GM19324 (cell line): ENCODE results near the gene CASP1.
"Not testable (repeated sequence)": the region's sequence is repeated elsewhere in the genome, so short reads cannot be mapped to it uniquely, and the experiment has no call there.

Source experiments
- ATAC-seq: cut with Tn5 transposase; IDR thresholded peaks from one replicate; pipeline ENCODE4 v1.9.1; 2021; ENCODE audit warnings: mild to moderate bottlenecking, moderate library complexity; ENCODE audit not compliant: unreplicated experiment, low FRiP score

CASP1 gene

GRCh38 chr11:105034813-105035620 lies at the start of gene CASP1:
Gene CASP1, minus strand, starts transcription at chr11:105035144. Its CDS starts 31 bp downstream, at chr11:105035113.
- peak; percentile 95 for ATAC-seq

- ATAC-seq: no peak
Observed at GRCh38 chr11:105081412-105082150, 46.6 kb upstream of the CASP1 start.

- not testable (repeated sequence) for ATAC-seq
Observed at GRCh38 chr11:105080171-105080906, 45.4 kb upstream of the CASP1 start.

GRCh38 chr11:105078283-105078682 lies 43.3 kb upstream of the CASP1 start:
- ATAC-seq: no peak

- ATAC-seq: not testable (repeated sequence)
Observed at GRCh38 chr11:105077141-105077790, 42.3 kb upstream of the CASP1 start.

GRCh38 chr11:105074166-105074530 lies 39.2 kb upstream of the CASP1 start:
- ATAC-seq: no peak

- no peak for ATAC-seq
Observed at GRCh38 chr11:105073456-105074165, 38.7 kb upstream of the CASP1 start.

- ATAC-seq: not testable (repeated sequence)
Observed at GRCh38 chr11:105072080-105072479, 37.1 kb upstream of the CASP1 start.

GRCh38 chr11:105071089-105071732 lies 36.3 kb upstream of the CASP1 start:
- no peak for ATAC-seq

GRCh38 chr11:105070306-105070705 lies 35.4 kb upstream of the CASP1 start:
- ATAC-seq: no peak

GRCh38 chr11:105069749-105070148 lies 34.8 kb upstream of the CASP1 start:
- not testable (repeated sequence) for ATAC-seq

GRCh38 chr11:105063245-105063941 lies 28.4 kb upstream of the CASP1 start:
- ATAC-seq: not testable (repeated sequence)

- no peak for ATAC-seq
Observed at GRCh38 chr11:105057432-105057831, 22.5 kb upstream of the CASP1 start.

- ATAC-seq: no peak
Observed at GRCh38 chr11:105056446-105056845, 21.5 kb upstream of the CASP1 start.

- ATAC-seq: no peak
Observed at GRCh38 chr11:105054723-105055493, 20.0 kb upstream of the CASP1 start.

GRCh38 chr11:105052487-105052886 lies 17.5 kb upstream of the CASP1 start:
- ATAC-seq: no peak

GRCh38 chr11:105051559-105051958 lies 16.6 kb upstream of the CASP1 start:
- no peak for ATAC-seq

- ATAC-seq: no peak
Observed at GRCh38 chr11:105049481-105049880, 14.5 kb upstream of the CASP1 start.
